MM.1S (cell line): ENCODE measurements around the gene GTF3C5.

Source experiments
- DNase-seq: peaks from one replicate; pipeline ENCODE4 v3.0.0-alpha.2; 2015
- H2AFZ ChIP-seq: fragments of 300-600 bp; sonication (generic); 2 replicates; pipeline ENCODE4 v1.6.0; 2016; ENCODE audit warnings: antibody characterized with exemption, low read length
- H3F3A ChIP-seq: fragments of 300-600 bp; sonication (generic); 2 replicates; pipeline ENCODE4 v1.6.1; 2016; ENCODE audit warnings: mild to moderate bottlenecking, antibody characterized with exemption, low read length, moderate library complexity, mixed read lengths; ENCODE audit not compliant: insufficient read depth
- H3K27ac ChIP-seq: fragments of 300-600 bp; sonication (generic); 2 replicates; pipeline ENCODE4 v1.5.1; 2016; ENCODE audit warnings: mild to moderate bottlenecking, low read length
- H3K27me3 ChIP-seq: fragments of 300-600 bp; sonication (generic); replicated peaks from 2 replicates; pipeline ENCODE4 v1.6.0; 2016; ENCODE audit warnings: low read length; ENCODE audit not compliant: insufficient read depth
- H3K36me3 ChIP-seq: fragments of 300-600 bp; sonication (generic); replicated peaks from 2 replicates; pipeline ENCODE4 v1.6.1; 2016; ENCODE audit warnings: mild to moderate bottlenecking, low read length, mixed read lengths; ENCODE audit not compliant: insufficient read depth
- H3K4me1 ChIP-seq: fragments of 300-600 bp; sonication (generic); 2 replicates; pipeline ENCODE4 v1.6.1; 2016; ENCODE audit warnings: low read length, mixed read lengths
- H3K4me2 ChIP-seq: fragments of 300-600 bp; sonication (generic); 2 replicates; pipeline ENCODE4 v1.6.0; 2016; ENCODE audit warnings: low read depth, low read length
- H3K4me3 ChIP-seq: fragments of 300-600 bp; sonication (generic); 2 replicates; pipeline ENCODE4 v1.5.1; 2016; ENCODE audit warnings: low read length, mixed read lengths
- H3K79me2 ChIP-seq: fragments of 300-600 bp; sonication (generic); 2 replicates; pipeline ENCODE4 v1.6.1; 2016; ENCODE audit warnings: mixed run types, low read length, mixed read lengths
- H3K9ac ChIP-seq: fragments of 300-600 bp; sonication (generic); 2 replicates; pipeline ENCODE4 v1.6.1; 2016; ENCODE audit warnings: low read length, mixed read lengths
- H3K9me2 ChIP-seq: fragments of 300-600 bp; sonication (generic); replicated peaks from 2 replicates; pipeline ENCODE4 v1.6.1; 2016; ENCODE audit warnings: mild to moderate bottlenecking, low read length, mixed read lengths; ENCODE audit not compliant: insufficient read depth
- H3K9me3 ChIP-seq: fragments of 300-600 bp; sonication (generic); replicated peaks from 2 replicates; pipeline ENCODE4 v1.6.1; 2016; ENCODE audit warnings: mild to moderate bottlenecking, low read length, mixed read lengths; ENCODE audit not compliant: insufficient read depth
- H4K20me1 ChIP-seq: fragments of 300-600 bp; sonication (generic); 2 replicates; pipeline ENCODE4 v1.6.1; 2016; ENCODE audit warnings: mild to moderate bottlenecking, low read length, moderate library complexity, mixed read lengths; ENCODE audit not compliant: insufficient read depth
- EZH2 ChIP-seq: fragments of 300-600 bp; sonication (generic); optimal IDR thresholded peaks from 2 replicates; pipeline ENCODE3; 2017; ENCODE audit warnings: low read depth, mild to moderate bottlenecking, antibody characterized with exemption, low read length, mixed read lengths
- EZH2phosphoT487 ChIP-seq: fragments of 300-600 bp; sonication (generic); IDR thresholded peaks from 2 replicates; pipeline ENCODE4 v1.6.1; 2018; ENCODE audit warnings: antibody characterized with exemption, low read length
- TF ChIP-seq, protein P1 (sequence below): fragments of 300-600 bp; sonication (generic); IDR thresholded peaks from 2 replicates; pipeline ENCODE4 v1.5.1; 2016; ENCODE audit warnings: antibody characterized with exemption, low read length, mixed read lengths

The GTF3C5 gene

DNA sequence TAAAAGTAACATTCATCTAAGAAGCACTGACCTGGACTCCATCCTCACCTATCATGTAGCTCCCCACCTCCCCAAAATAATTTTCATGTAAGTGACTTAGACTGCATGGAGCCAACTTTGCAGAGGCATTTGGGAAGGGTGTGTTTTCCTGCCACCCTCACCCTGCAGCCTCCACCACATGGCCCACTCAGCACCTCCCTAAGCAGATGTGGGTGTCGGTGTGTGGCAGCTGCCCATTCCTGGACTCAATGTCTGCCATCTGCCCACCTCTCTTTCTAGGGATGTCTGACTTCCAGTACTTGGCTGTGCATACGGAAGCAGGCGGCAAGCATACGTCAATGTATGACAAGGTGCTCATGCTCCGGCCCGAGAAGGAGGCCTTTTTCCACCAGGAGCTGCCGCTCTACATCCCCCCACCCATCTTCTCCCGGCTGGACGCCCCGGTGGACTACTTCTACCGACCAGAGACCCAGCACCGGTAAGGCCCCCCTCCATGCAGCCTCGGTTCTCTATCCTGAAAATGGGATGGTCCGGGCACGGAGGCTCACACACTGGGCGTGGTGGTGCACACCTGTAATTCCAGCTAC is 12.7 kb downstream of the GTF3C5 start:
- Histone ChIP-seq H3K27me3 (no peaks in the 10 kb centered on the region), H3K79me2 (peaks cover 27% of the 10 kb centered on the region), H2AFZ (no peak overlapping the region), H3K36me3 (no peaks in the 10 kb centered on the region; the same call in 1 of the 2 replicates), H3K9ac (no peak overlapping the region), H3F3A (no peaks in the 10 kb centered on the region), H3K9me2 (no peaks in the 10 kb centered on the region), H3K27ac (no peak overlapping the region), H3K4me1 (no peaks in the 10 kb centered on the region), H3K4me3 (no peak overlapping the region), H3K9me3 (no peaks in the 10 kb centered on the region), H3K4me2 (no peak overlapping the region), H4K20me1 (peaks cover 6% of the 10 kb centered on the region; the same call in 1 of the 2 replicates)
- no peak for TF ChIP-seq EZH2phosphoT487
- TF ChIP-seq EZH2: no peak
- TF ChIP-seq, protein P1, sequence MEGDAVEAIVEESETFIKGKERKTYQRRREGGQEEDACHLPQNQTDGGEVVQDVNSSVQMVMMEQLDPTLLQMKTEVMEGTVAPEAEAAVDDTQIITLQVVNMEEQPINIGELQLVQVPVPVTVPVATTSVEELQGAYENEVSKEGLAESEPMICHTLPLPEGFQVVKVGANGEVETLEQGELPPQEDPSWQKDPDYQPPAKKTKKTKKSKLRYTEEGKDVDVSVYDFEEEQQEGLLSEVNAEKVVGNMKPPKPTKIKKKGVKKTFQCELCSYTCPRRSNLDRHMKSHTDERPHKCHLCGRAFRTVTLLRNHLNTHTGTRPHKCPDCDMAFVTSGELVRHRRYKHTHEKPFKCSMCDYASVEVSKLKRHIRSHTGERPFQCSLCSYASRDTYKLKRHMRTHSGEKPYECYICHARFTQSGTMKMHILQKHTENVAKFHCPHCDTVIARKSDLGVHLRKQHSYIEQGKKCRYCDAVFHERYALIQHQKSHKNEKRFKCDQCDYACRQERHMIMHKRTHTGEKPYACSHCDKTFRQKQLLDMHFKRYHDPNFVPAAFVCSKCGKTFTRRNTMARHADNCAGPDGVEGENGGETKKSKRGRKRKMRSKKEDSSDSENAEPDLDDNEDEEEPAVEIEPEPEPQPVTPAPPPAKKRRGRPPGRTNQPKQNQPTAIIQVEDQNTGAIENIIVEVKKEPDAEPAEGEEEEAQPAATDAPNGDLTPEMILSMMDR: no peak
- DNase-seq: no peak

DNA sequence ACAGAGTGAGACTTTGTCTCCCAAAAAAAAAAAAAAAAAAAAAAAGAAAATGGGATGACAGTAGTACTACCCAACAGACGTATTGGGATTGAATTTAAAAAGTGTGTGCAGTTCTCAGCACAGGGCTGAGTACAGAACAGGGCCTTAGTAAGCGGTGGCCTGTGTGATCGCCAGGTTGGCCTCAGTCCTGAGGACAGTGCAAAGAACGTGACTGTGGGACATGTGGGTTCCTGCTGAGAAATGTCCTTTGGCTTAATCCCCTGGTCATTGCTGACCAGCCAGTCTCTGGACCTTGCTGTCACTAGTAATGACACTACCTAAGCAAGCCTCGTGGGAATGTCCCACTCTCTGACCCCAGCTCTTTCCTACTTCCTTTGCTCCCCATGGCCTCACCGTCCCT is 13.3 kb downstream of the GTF3C5 start:
- Histone ChIP-seq H3K36me3 (no peaks in the 10 kb centered on the region; the same call in 1 of the 2 replicates), H4K20me1 (peaks cover 6% of the 10 kb centered on the region; the same call in 1 of the 2 replicates), H3K27me3 (no peaks in the 10 kb centered on the region)

DNA sequence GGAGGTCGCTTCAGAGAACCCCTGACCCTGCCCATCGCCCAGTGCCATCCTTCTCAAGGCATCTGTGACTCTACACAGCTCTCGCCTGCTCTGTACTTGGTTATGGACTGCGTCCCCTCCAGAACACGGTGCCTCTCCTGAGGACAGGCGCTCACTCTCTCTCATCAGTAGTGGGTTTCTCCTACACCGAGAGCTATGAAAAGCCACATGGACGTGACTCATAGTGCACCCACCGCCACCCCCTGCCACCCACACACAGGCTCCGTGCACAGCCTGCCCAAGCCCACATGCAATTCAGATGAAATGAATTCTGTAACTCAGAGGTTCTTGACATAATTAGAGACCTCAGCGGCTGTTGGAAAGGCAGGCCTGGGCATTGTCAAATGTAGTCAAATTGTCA is 13.9 kb downstream of the GTF3C5 start:
- no peaks in the 10 kb centered on the region for H3F3A ChIP-seq
- peaks cover 6% of the 10 kb centered on the region; the same call in 1 of the 2 replicates for H4K20me1 ChIP-seq
- no peaks in the 10 kb centered on the region for H3K27me3 ChIP-seq
- DNase-seq: no peak
- H3K4me3 ChIP-seq: no peak overlapping the region
- TF ChIP-seq, protein P1: no peak
- no peak for TF ChIP-seq EZH2phosphoT487
- no peak for TF ChIP-seq EZH2
- no peak overlapping the region for H3K27ac ChIP-seq
- H3K79me2 ChIP-seq: peaks cover 17% of the 10 kb centered on the region
- no peaks in the 10 kb centered on the region; the same call in 1 of the 2 replicates for H3K36me3 ChIP-seq
- no peaks in the 10 kb centered on the region for H3K4me1 ChIP-seq
- no peak overlapping the region for H3K9ac ChIP-seq
- no peaks in the 10 kb centered on the region for H3K9me3 ChIP-seq
- H3K4me2 ChIP-seq: no peak overlapping the region
- no peaks in the 10 kb centered on the region for H3K9me2 ChIP-seq
- H2AFZ ChIP-seq: no peak overlapping the region

More for the DNA sequence above, 13.3 kb downstream of the GTF3C5 start:
- H3K4me3 ChIP-seq: no peak overlapping the region
- no peak overlapping the region for H3K9ac ChIP-seq
- no peaks in the 10 kb centered on the region for H3K4me1 ChIP-seq
- no peak overlapping the region for H2AFZ ChIP-seq
- H3K9me2 ChIP-seq: no peaks in the 10 kb centered on the region
- DNase-seq: no peak
- no peaks in the 10 kb centered on the region for H3F3A ChIP-seq
- no peaks in the 10 kb centered on the region for H3K9me3 ChIP-seq
- TF ChIP-seq EZH2: no peak
- TF ChIP-seq, protein P1: no peak
- TF ChIP-seq EZH2phosphoT487: no peak
- H3K79me2 ChIP-seq: peaks cover 21% of the 10 kb centered on the region
- no peak overlapping the region for H3K4me2 ChIP-seq
- no peak overlapping the region for H3K27ac ChIP-seq
